Naive thymus-derived CD8-positive, alpha-beta T cell (primary cell): ENCODE measurements around the gene COX7C. TPM values are rescaled to one million over a fixed set of nuclear protein-coding genes. Genes with fewer than 3 reads are reported as not detected.
"Not testable (repeated sequence)": the region's sequence is repeated elsewhere in the genome, so short reads cannot be mapped to it uniquely, and the experiment has no call there.

ENCODE experiments used
- ATAC-seq, 2 donors: fragments of 150-1000 bp; cut with Tn5 transposase in 1 of 2; sonication (Bioruptor Pico), chemical (Tn5 transposase) in 1 of 2; 1 replicate in 1 of 2; 2 replicates in 1 of 2; pipeline ENCODE4 v1.10.0; 2021; ENCODE audit warnings: mild to moderate bottlenecking in 2 of 2, moderate library complexity in 2 of 2
- POLR2A ChIA-PET: fragments of 350-600 bp; sonication (Branson Sonifier 250); formaldehyde crosslinking; loops from one replicate; lab custom pipeline; 2021; ENCODE audit warnings: antibody characterized with exemption; lab: Charles Lee
- DNase-seq, 10 donors: peaks; one replicate each; pipeline versions ENCODE4 v3.0.0 to v3.0.0-alpha.2; 2020 to 2022
- H3K27ac Mint-ChIP-seq, 10 donors: one replicate each; pipeline ENCODE4 v1.8.0; 2020 to 2022; ENCODE audit warnings: mild to moderate bottlenecking in 10 of 10, mixed read lengths in 10 of 10, moderate library complexity in 4 of 10, inconsistent platforms in 1 of 10
- H3K27me3 Mint-ChIP-seq, 5 donors: one replicate each; pipeline ENCODE4 v1.8.0; 2021 to 2022; ENCODE audit warnings: mixed read lengths in 5 of 5
- H3K36me3 Mint-ChIP-seq, 3 donors: one replicate each; pipeline ENCODE4 v1.8.0; 2020 to 2022; ENCODE audit warnings: mixed read lengths in 3 of 3, mild to moderate bottlenecking in 2 of 3, inconsistent platforms in 1 of 3
- H3K4me1 Mint-ChIP-seq, 4 donors: one replicate each; pipeline ENCODE4 v1.8.0; 2021 to 2022; ENCODE audit warnings: mixed read lengths in 4 of 4
- H3K4me3 Mint-ChIP-seq, 10 donors: one replicate each; pipeline ENCODE4 v1.8.0; 2020 to 2022; ENCODE audit warnings: mild to moderate bottlenecking in 10 of 10, mixed read lengths in 10 of 10, moderate library complexity in 6 of 10, inconsistent platforms in 1 of 10
- H3K9me3 Mint-ChIP-seq, 9 donors: one replicate each; pipeline ENCODE4 v1.8.0; 2020 to 2022; ENCODE audit warnings: mixed read lengths in 9 of 9, mild to moderate bottlenecking in 3 of 9, inconsistent platforms in 1 of 9, moderate library complexity in 1 of 9
- polyA plus RNA-seq, 3 donors: library from polyadenylated mRNA; unstranded; fragments of 300-500 nt; fragmentation: Illumina TruSeq; gene quantifications; one replicate each; pipeline ENCODE4 v1.2.3, GENCODE V29; 2021
- total RNA-seq, 8 experiments: library from RNA in 2 of 8; stranded (reverse) in 2 of 8; gene quantifications; one replicate each; pipeline ENCODE4 v1.2.3 and lab custom pipeline; 2021 to 2026

Gene COX7C
- total and polyA plus RNA-seq, 5 experiments from 2014 or later, result 513 to 991 (median 861) TPM

- peaks cover 0 to 13% (median 2%) of the 10 kb centered on the region in 5 donors for H3K27me3 Mint-ChIP-seq
- DNase-seq, result no peak
- no peaks in the 10 kb centered on the region for H3K9me3 Mint-ChIP-seq
- POLR2A ChIA-PET, result no interaction called here
- H3K4me3 Mint-ChIP-seq, result no peak overlapping the region
- H3K27ac Mint-ChIP-seq, result no peak overlapping the region
- no peak for ATAC-seq
- peaks cover 3 to 4% (median 4%) of the 10 kb centered on the region in 4 donors for H3K4me1 Mint-ChIP-seq
- peaks cover 0 to 29% (median 13%) of the 10 kb centered on the region in 3 donors for H3K36me3 Mint-ChIP-seq
Measured at GRCh38 chr5:86625148-86625547, 7.4 kb downstream of the COX7C start.

GRCh38 chr5:86626149-86626548 lies 8.4 kb downstream of the COX7C start:
- no peak overlapping the region for H3K4me3 Mint-ChIP-seq
- POLR2A ChIA-PET, result no interaction called here
- H3K27ac Mint-ChIP-seq, result no peak overlapping the region
- H3K9me3 Mint-ChIP-seq, result no peaks in the 10 kb centered on the region
- no peak for ATAC-seq
- H3K27me3 Mint-ChIP-seq, result peaks cover 0 to 16% (median 4%) of the 10 kb centered on the region in 5 donors
- peaks cover 0 to 19% (median 9%) of the 10 kb centered on the region in 3 donors for H3K36me3 Mint-ChIP-seq
- H3K4me1 Mint-ChIP-seq, result peaks cover 0 to 3% (median 0%) of the 10 kb centered on the region in 4 donors
- DNase-seq, result no peak

GRCh38 chr5:86631165-86631564 lies 13.4 kb downstream of the COX7C start:
- no peak overlapping the region for H3K4me3 Mint-ChIP-seq
- POLR2A ChIA-PET, result no interaction called here
- no peak for ATAC-seq
- H3K27ac Mint-ChIP-seq, result no peak overlapping the region
- no peaks in the 10 kb centered on the region for H3K9me3 Mint-ChIP-seq
- H3K4me1 Mint-ChIP-seq, result no peaks in the 10 kb centered on the region
- DNase-seq, result no peak
- peaks cover 0 to 2% (median 0%) of the 10 kb centered on the region in 3 donors for H3K36me3 Mint-ChIP-seq
- H3K27me3 Mint-ChIP-seq, result peaks cover 12 to 30% (median 13%) of the 10 kb centered on the region in 5 donors

GRCh38 chr5:86640998-86641397 lies 23.3 kb downstream of the COX7C start:
- Mint-ChIP-seq H3K36me3 (no peaks in the 10 kb centered on the region), H3K4me1 (no peaks in the 10 kb centered on the region), H3K27me3 (peaks cover 6 to 16% (median 11%) of the 10 kb centered on the region in 5 donors), H3K27ac (no peak overlapping the region), H3K4me3 (no peak overlapping the region), H3K9me3 (peaks cover 0 to 4% (median 0%) of the 10 kb centered on the region in 9 donors)
- POLR2A ChIA-PET, result no interaction called here
- ATAC-seq (no peak), DNase-seq (no peak)

- Mint-ChIP-seq H3K27me3 (peaks cover 9 to 21% (median 14%) of the 10 kb centered on the region in 5 donors), H3K9me3 (peaks cover 0 to 4% (median 0%) of the 10 kb centered on the region in 9 donors), H3K4me1 (no peaks in the 10 kb centered on the region), H3K27ac (no peak overlapping the region), H3K4me3 (no peak overlapping the region), H3K36me3 (no peaks in the 10 kb centered on the region)
- ATAC-seq, result no peak
- POLR2A ChIA-PET, result no interaction called here
- no peak for DNase-seq
Measured at GRCh38 chr5:86644843-86645242, 27.1 kb downstream of the COX7C start.

- Mint-ChIP-seq H3K27me3 (peaks cover 9 to 21% (median 14%) of the 10 kb centered on the region in 5 donors), H3K4me1 (no peaks in the 10 kb centered on the region), H3K36me3 (no peaks in the 10 kb centered on the region), H3K4me3 (no peak overlapping the region), H3K27ac (no peak overlapping the region), H3K9me3 (peaks cover 0 to 4% (median 0%) of the 10 kb centered on the region in 9 donors)
- POLR2A ChIA-PET, result no interaction called here
- no peak for DNase-seq
- ATAC-seq, result no peak
Measured at GRCh38 chr5:86645885-86646284, 28.1 kb downstream of the COX7C start.

GRCh38 chr5:86646671-86647070 lies 28.9 kb downstream of the COX7C start:
- POLR2A ChIA-PET, result no interaction called here
- H3K9me3 Mint-ChIP-seq, result peaks cover 0 to 4% (median 0%) of the 10 kb centered on the region in 9 donors
- H3K4me3 Mint-ChIP-seq, result no peak overlapping the region
- H3K4me1 Mint-ChIP-seq, result no peaks in the 10 kb centered on the region
- no peak overlapping the region for H3K27ac Mint-ChIP-seq
- no peaks in the 10 kb centered on the region for H3K36me3 Mint-ChIP-seq
- DNase-seq, result no peak
- peaks cover 9 to 21% (median 14%) of the 10 kb centered on the region in 5 donors for H3K27me3 Mint-ChIP-seq
- no peak for ATAC-seq

GRCh38 chr5:86649832-86650505 lies 32.2 kb downstream of the COX7C start:
- H3K27me3 Mint-ChIP-seq, result peaks cover 9 to 18% (median 14%) of the 10 kb centered on the region in 5 donors
- no peak overlapping the region for H3K27ac Mint-ChIP-seq
- no peaks in the 10 kb centered on the region for H3K36me3 Mint-ChIP-seq
- ATAC-seq, result no peak
- H3K4me1 Mint-ChIP-seq, result no peaks in the 10 kb centered on the region
- no peaks in the 10 kb centered on the region for H3K9me3 Mint-ChIP-seq
- no peak for DNase-seq
- H3K4me3 Mint-ChIP-seq, result no peak overlapping the region
- POLR2A ChIA-PET, result no interaction called here

GRCh38 chr5:86660771-86661170 lies 43.0 kb downstream of the COX7C start:
- Mint-ChIP-seq H3K27me3 (peaks cover 6 to 29% (median 17%) of the 10 kb centered on the region in 5 donors), H3K9me3 (peaks cover 0 to 13% (median 4%) of the 10 kb centered on the region in 9 donors)
- POLR2A ChIA-PET, H3K4me1 Mint-ChIP-seq, H3K4me3 Mint-ChIP-seq, ATAC-seq, H3K27ac Mint-ChIP-seq, DNase-seq, H3K36me3 Mint-ChIP-seq: not testable (repeated sequence)

GRCh38 chr5:86664173-86664572 lies 46.4 kb downstream of the COX7C start:
- Mint-ChIP-seq H3K9me3 (peaks cover 0 to 13% (median 4%) of the 10 kb centered on the region in 9 donors), H3K27me3 (peaks cover 6 to 26% (median 16%) of the 10 kb centered on the region in 5 donors), H3K36me3 (peaks cover 0 to 5% (median 1%) of the 10 kb centered on the region in 3 donors), H3K27ac (no peak overlapping the region), H3K4me3 (no peak overlapping the region), H3K4me1 (peaks cover 0 to 18% (median 6%) of the 10 kb centered on the region in 4 donors)
- POLR2A ChIA-PET, result no interaction called here
- DNase-seq (no peak), ATAC-seq (no peak)

- peaks cover 0 to 5% (median 0%) of the 10 kb centered on the region in 3 donors for H3K36me3 Mint-ChIP-seq
- peak overlapping the region; percentile 64 to 88 (median 80) for H3K4me3 Mint-ChIP-seq
- POLR2A ChIA-PET, result no interaction called here
- peaks cover 0 to 5% (median 2%) of the 10 kb centered on the region in 9 donors for H3K9me3 Mint-ChIP-seq
- peaks cover 0 to 18% (median 6%) of the 10 kb centered on the region in 4 donors for H3K4me1 Mint-ChIP-seq
- H3K27ac Mint-ChIP-seq, result peak overlapping the region in 8 of 10 donors; percentile 50 to 91 (median 70)
- DNase-seq (peak in 8 of 10 donors; percentile 15 to 71 (median 31)), ATAC-seq (peak; percentile 79 to 83)
- peaks cover 1 to 22% (median 10%) of the 10 kb centered on the region in 5 donors for H3K27me3 Mint-ChIP-seq
Measured at GRCh38 chr5:86665984-86666760, 48.4 kb downstream of the COX7C start.

- DNase-seq (no peak), ATAC-seq (no peak)
- Mint-ChIP-seq H3K9me3 (peaks cover 0 to 5% (median 0%) of the 10 kb centered on the region in 9 donors), H3K36me3 (peaks cover 0 to 5% (median 0%) of the 10 kb centered on the region in 3 donors), H3K27ac (peak overlapping the region in 2 of 10 donors; percentile 37 to 48), H3K4me1 (peaks cover 0 to 18% (median 6%) of the 10 kb centered on the region in 4 donors), H3K27me3 (peaks cover 0 to 17% (median 10%) of the 10 kb centered on the region in 5 donors), H3K4me3 (peak overlapping the region in 5 of 10 donors; percentile 5 to 73 (median 25))
- POLR2A ChIA-PET, result no interaction called here
Measured at GRCh38 chr5:86666981-86667380, 49.2 kb downstream of the COX7C start.
